Hepatocyte (in vitro differentiated cells): Measurements from ENCODE around the gene FBXO9.

Source experiments
- CTCF ChIP-seq: fragments of 200-600 bp; sonication (generic); IDR thresholded peaks from 2 replicates; pipeline ENCODE4 v1.5.1; 2016; ENCODE audit warnings: antibody characterized with exemption, mild to moderate bottlenecking; ENCODE audit not compliant: poor library complexity
- EZH2 ChIP-seq: fragments of 200-600 bp; sonication (generic); IDR thresholded peaks from 2 replicates; pipeline ENCODE4 v1.6.1; 2016; ENCODE audit warnings: antibody characterized with exemption, mild to moderate bottlenecking, borderline replicate concordance
- EZH2phosphoT487 ChIP-seq: fragments of 200-600 bp; sonication (generic); IDR thresholded peaks from one replicate; pipeline ENCODE4 v1.6.1; 2018; ENCODE audit warnings: antibody characterized with exemption, mild to moderate bottlenecking, low read depth, moderate library complexity; ENCODE audit not compliant: unreplicated experiment, severe bottlenecking

GRCh38 chr6:53139841-53140413, 74.7 kb downstream of the FBXO9 start:
- TF ChIP-seq CTCF: no peak
- TF ChIP-seq EZH2: no peak
- TF ChIP-seq EZH2phosphoT487: no peak
